ENCODE data around the gene CCBE1. TPM values are rescaled to one million over a fixed set of nuclear protein-coding genes. Genes with fewer than 3 reads are reported as not detected.
"Not testable (repeated sequence)": the region's sequence is repeated elsewhere in the genome, so short reads cannot be mapped to it uniquely, and the experiment has no call there.

CCBE1 gene
- not detected for total RNA-seq

- H3K27me3 Mint-ChIP-seq (ENCODE audit: low read depth) = peaks cover 61% of the 10 kb centered on the region
- no peaks in the 10 kb centered on the region for H3K9me3 Mint-ChIP-seq (ENCODE audit: insufficient read depth)
- H3K4me1 Mint-ChIP-seq (ENCODE audit: low read depth) = peaks cover 7% of the 10 kb centered on the region
- CTCF ChIA-PET = interaction anchor here (0.6 to 2.1 kb wide), 20 partner anchors 8 to 448 kb away, joined by 3 to 19 read pairs (median 4); no protein-coding TSS in a partner anchor
- H3K27ac Mint-ChIP-seq = no peak within 1 kb of the TSS
- POLR2A ChIA-PET = no interaction called here
- ATAC-seq = peak; percentile 72
- peak; percentile 52 for DNase-seq
- no peaks in the 10 kb centered on the region for H3K36me3 Mint-ChIP-seq (ENCODE audit: low read depth)
- no peak within 1 kb of the TSS for H3K4me3 Mint-ChIP-seq
Measured at GRCh38 chr18:59697236-59697932, at the start of gene CCBE1. Gene CCBE1, minus strand, starts transcription at chr18:59697423.

DNA sequence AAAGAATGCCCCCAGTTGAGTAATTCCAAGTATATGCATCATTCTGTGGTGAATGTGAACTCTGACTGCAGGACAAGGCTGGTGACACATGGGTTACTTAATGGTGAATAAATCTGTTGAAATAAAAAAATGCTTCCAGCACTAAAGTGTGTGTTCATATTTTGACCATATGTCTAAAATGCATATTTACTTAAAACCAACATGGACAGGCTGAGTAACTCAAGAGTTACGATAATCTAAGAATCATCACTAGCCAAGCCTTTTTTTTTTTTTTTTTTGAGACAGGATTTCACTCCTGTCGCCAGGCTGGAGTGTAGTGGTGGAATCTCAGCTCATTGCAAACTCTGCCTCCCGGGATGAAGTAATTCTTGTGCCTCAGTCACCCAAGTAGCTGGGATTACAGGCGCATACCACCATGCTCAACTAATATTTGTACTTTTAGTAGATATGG lies 47.1 kb upstream of the CCBE1 start:
- ChIA-PET POLR2A (no interaction called here), CTCF (no interaction called here)
- Mint-ChIP-seq H3K9me3 (ENCODE audit: insufficient read depth) (no peaks in the 10 kb centered on the region), H3K27ac (no peak overlapping the region), H3K4me1 (ENCODE audit: low read depth) (no peaks in the 10 kb centered on the region), H3K27me3 (ENCODE audit: low read depth) (peaks cover 5% of the 10 kb centered on the region), H3K36me3 (ENCODE audit: low read depth) (no peaks in the 10 kb centered on the region), H3K4me3 (no peak overlapping the region)
- ATAC-seq (no peak), DNase-seq (no peak)

- ChIA-PET CTCF (no interaction called here), POLR2A (interaction anchor here (0.8 kb wide), 1 partner anchor 22 kb away, joined by 3 read pairs; no protein-coding TSS in a partner anchor)
- no peak overlapping the region for H3K4me3 Mint-ChIP-seq
- no peaks in the 10 kb centered on the region for H3K36me3 Mint-ChIP-seq (ENCODE audit: low read depth)
- ATAC-seq = no peak
- no peak overlapping the region for H3K27ac Mint-ChIP-seq
- no peak for DNase-seq
- H3K4me1 Mint-ChIP-seq (ENCODE audit: low read depth) = no peaks in the 10 kb centered on the region
- peaks cover 5% of the 10 kb centered on the region for H3K27me3 Mint-ChIP-seq (ENCODE audit: low read depth)
- H3K9me3 Mint-ChIP-seq (ENCODE audit: insufficient read depth) = no peaks in the 10 kb centered on the region
Measured at GRCh38 chr18:59743566-59743965, 46.3 kb upstream of the CCBE1 start.

DNA sequence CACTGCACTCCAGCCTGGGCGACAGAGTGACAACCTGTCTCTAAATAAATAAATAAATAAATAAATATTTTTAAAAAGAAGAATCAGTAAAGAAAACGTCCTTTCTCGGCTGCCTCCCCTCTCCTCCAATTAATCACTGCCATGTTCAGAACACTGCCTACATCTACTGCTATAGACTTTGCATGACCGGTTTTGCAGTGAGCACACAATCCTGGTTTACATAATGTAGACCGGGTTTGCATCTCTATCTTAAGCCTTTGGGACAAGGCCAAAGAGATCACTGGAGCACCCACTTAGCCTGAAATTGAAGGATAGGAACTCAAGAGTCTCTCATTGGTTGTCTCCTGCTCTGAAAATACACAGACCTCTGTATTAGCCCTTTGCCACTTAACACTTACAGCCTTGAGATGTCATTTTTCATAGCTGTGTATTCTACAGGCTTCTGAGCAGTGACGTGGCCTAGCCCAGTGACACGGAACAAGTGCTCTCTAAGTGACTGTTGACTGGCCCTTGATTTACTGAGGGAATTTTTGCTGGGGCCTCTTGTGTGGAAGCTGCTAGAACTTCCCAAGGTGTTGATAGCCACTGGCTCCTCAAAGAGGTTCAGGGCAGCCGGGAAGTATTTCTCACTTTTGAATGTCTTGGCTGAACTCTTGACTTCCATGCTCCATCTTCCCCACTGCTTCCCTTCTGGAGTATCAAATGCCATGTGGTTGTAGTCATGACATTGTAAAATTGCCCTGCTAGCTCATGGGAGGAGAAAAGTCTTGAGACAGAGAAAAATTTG lies 45.3 kb upstream of the CCBE1 start:
- no peaks in the 10 kb centered on the region for H3K4me1 Mint-ChIP-seq (ENCODE audit: low read depth)
- no peak overlapping the region for H3K27ac Mint-ChIP-seq
- ATAC-seq (no peak), DNase-seq (no peak)
- H3K4me3 Mint-ChIP-seq = no peak overlapping the region
- H3K36me3 Mint-ChIP-seq (ENCODE audit: low read depth) = no peaks in the 10 kb centered on the region
- H3K27me3 Mint-ChIP-seq (ENCODE audit: low read depth) = peaks cover 5% of the 10 kb centered on the region
- ChIA-PET POLR2A (no interaction called here), CTCF (no interaction called here)
- H3K9me3 Mint-ChIP-seq (ENCODE audit: insufficient read depth) = no peaks in the 10 kb centered on the region

DNA sequence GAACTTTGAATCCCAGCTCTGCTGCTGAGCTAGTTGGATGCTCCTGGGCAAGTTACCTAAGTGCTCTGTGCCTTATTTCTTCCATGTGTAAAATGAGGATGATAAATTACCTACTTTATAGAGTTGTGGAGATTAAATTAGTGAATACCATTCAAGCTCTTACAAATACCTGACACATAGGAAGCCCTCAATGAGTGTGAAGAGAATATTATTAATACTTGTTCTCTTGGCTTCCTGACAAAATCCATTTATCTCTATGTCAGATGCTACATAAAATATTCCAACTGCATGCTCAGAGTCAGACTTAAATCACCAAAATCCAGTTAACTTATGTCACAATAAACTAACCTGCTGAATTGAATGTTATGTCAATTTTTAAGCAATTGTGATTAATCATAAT lies 42.9 kb upstream of the CCBE1 start:
- ATAC-seq (no peak), DNase-seq (no peak)
- CTCF ChIA-PET = no interaction called here
- H3K9me3 Mint-ChIP-seq (ENCODE audit: insufficient read depth) = no peaks in the 10 kb centered on the region
- POLR2A ChIA-PET = no interaction called here
- no peak overlapping the region for H3K4me3 Mint-ChIP-seq
- H3K27ac Mint-ChIP-seq = no peak overlapping the region
- H3K36me3 Mint-ChIP-seq (ENCODE audit: low read depth) = no peaks in the 10 kb centered on the region
- H3K27me3 Mint-ChIP-seq (ENCODE audit: low read depth) = peaks cover 5% of the 10 kb centered on the region
- H3K4me1 Mint-ChIP-seq (ENCODE audit: low read depth) = no peaks in the 10 kb centered on the region

DNA sequence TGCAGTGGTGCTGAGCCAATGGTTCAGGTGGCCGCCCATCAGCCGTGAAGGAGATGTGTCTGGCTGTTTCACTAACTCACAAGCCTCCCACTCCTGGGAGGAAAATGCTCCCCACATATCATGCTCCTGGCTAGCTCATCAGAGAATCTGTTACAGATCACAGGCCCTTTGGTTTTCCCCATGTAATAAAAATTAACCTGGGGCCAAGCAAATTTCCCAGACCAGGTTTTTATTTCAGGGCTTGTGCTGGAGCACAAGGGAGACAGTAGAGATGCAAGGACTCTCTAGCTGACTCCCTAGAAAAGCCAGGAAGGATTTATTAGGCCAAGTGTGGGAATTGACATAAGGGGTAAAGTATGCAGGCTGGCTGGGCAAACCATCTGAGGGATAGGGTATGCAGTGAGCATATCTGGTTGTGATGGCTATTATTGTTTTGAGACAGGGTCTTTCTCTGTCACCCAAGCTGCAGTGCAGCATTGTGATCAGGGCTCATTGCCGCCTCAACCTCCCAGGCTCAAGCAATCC lies 40.6 kb upstream of the CCBE1 start:
- H3K27me3 Mint-ChIP-seq (ENCODE audit: low read depth) = peaks cover 6% of the 10 kb centered on the region
- DNase-seq = no peak
- no peaks in the 10 kb centered on the region for H3K36me3 Mint-ChIP-seq (ENCODE audit: low read depth)
- CTCF ChIA-PET = no interaction called here
- no peaks in the 10 kb centered on the region for H3K9me3 Mint-ChIP-seq (ENCODE audit: insufficient read depth)
- H3K27ac Mint-ChIP-seq = no peak overlapping the region
- POLR2A ChIA-PET = no interaction called here
- no peak for ATAC-seq
- no peak overlapping the region for H3K4me3 Mint-ChIP-seq
- no peaks in the 10 kb centered on the region for H3K4me1 Mint-ChIP-seq (ENCODE audit: low read depth)

GRCh38 chr18:59737335-59737734 lies 40.1 kb upstream of the CCBE1 start:
- H3K4me3 Mint-ChIP-seq; H3K27me3 Mint-ChIP-seq (ENCODE audit: low read depth); H3K9me3 Mint-ChIP-seq (ENCODE audit: insufficient read depth); H3K4me1 Mint-ChIP-seq (ENCODE audit: low read depth); CTCF ChIA-PET; ATAC-seq; POLR2A ChIA-PET; H3K27ac Mint-ChIP-seq; H3K36me3 Mint-ChIP-seq (ENCODE audit: low read depth); DNase-seq: not testable (repeated sequence)

DNA sequence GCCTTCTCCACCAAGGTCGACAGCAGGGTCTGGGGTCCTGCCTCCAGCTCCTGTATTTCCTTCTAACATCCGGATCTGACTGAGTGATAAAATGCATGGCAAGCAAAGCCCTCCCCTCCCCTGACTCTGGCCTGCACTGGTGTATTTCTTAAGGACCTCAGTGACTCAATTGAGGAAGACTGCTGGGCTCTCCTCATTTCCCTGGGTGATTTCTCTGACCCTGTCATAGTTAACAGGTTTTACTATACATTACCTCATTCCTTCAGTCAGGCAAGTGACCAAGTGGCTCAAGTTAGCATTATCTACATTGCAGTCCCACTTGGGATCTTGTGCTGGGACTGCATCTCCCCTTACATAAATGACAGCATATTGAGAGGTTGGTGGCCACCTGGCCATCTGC lies 38.8 kb upstream of the CCBE1 start:
- no peak for DNase-seq
- no peak overlapping the region for H3K4me3 Mint-ChIP-seq
- peaks cover 4% of the 10 kb centered on the region for H3K27me3 Mint-ChIP-seq (ENCODE audit: low read depth)
- no peak for ATAC-seq
- H3K9me3 Mint-ChIP-seq (ENCODE audit: insufficient read depth) = no peaks in the 10 kb centered on the region
- H3K36me3 Mint-ChIP-seq (ENCODE audit: low read depth) = no peaks in the 10 kb centered on the region
- ChIA-PET POLR2A (no interaction called here), CTCF (no interaction called here)
- no peaks in the 10 kb centered on the region for H3K4me1 Mint-ChIP-seq (ENCODE audit: low read depth)
- H3K27ac Mint-ChIP-seq = no peak overlapping the region

GRCh38 chr18:59735269-59735860 lies 38.1 kb upstream of the CCBE1 start:
- Mint-ChIP-seq H3K4me1 (ENCODE audit: low read depth) (no peaks in the 10 kb centered on the region), H3K27ac (no peak overlapping the region)
- ATAC-seq = no peak

DNA sequence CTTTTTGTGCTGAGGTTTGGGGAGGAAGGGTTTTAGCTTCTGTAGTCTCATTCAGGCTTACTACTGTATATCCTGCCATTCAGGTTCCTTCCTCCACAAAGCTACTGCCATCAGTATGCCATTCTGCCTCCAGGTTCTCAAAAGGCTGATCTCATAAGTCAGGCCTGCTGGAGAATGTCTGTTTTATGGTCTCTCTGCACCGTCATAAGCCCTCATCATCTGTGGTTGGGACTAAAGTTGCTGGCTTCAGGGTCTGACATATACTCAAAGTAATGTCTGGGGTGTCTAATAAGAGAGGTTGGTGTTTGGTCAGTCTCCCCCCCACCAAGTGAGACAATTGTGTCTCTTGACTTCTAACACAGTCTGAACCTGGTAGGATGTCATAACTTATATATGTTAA lies 36.2 kb upstream of the CCBE1 start:
- no peaks in the 10 kb centered on the region for H3K4me1 Mint-ChIP-seq (ENCODE audit: low read depth)
- no peak for DNase-seq
- ChIA-PET CTCF (no interaction called here), POLR2A (no interaction called here)
- no peak for ATAC-seq
- H3K4me3 Mint-ChIP-seq = no peak overlapping the region
- no peaks in the 10 kb centered on the region for H3K9me3 Mint-ChIP-seq (ENCODE audit: insufficient read depth)
- no peak overlapping the region for H3K27ac Mint-ChIP-seq
- H3K27me3 Mint-ChIP-seq (ENCODE audit: low read depth) = peaks cover 2% of the 10 kb centered on the region
- H3K36me3 Mint-ChIP-seq (ENCODE audit: low read depth) = no peaks in the 10 kb centered on the region

More at GRCh38 chr18:59735269-59735860, 38.1 kb upstream of the CCBE1 start:
- CTCF ChIA-PET = no interaction called here
- DNase-seq = no peak
- Mint-ChIP-seq H3K9me3 (ENCODE audit: insufficient read depth) (no peaks in the 10 kb centered on the region), H3K36me3 (ENCODE audit: low read depth) (no peaks in the 10 kb centered on the region), H3K4me3 (no peak overlapping the region), H3K27me3 (ENCODE audit: low read depth) (peaks cover 4% of the 10 kb centered on the region)
- POLR2A ChIA-PET = no interaction called here

DNA sequence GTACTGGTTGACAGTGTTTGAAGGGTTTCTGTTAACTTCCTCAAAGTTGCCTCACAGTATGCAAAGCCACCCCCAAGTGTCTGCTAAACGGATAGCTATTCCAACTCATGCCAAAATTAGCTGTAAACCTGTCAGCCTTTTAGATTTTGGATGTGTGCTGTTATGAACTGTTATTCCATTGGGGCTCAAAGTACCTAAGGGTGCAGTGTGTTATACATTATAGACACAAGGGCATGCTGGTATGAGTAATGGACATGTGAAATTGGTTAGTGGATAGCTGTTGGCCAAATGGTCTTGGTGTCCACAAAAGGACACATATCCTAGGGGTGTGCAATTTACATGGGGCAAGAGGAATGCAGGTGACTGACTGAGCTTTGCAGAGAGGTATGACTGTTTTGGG lies 33.7 kb upstream of the CCBE1 start:
- ATAC-seq (no peak), DNase-seq (no peak)
- Mint-ChIP-seq H3K27ac (no peak overlapping the region), H3K36me3 (ENCODE audit: low read depth) (no peaks in the 10 kb centered on the region), H3K4me1 (ENCODE audit: low read depth) (no peaks in the 10 kb centered on the region), H3K9me3 (ENCODE audit: insufficient read depth) (no peaks in the 10 kb centered on the region), H3K27me3 (ENCODE audit: low read depth) (peaks cover 2% of the 10 kb centered on the region), H3K4me3 (no peak overlapping the region)
- POLR2A ChIA-PET = no interaction called here
- CTCF ChIA-PET = interaction anchor here (0.5 kb wide), 1 partner anchor 38 kb away, joined by 3 read pairs; no protein-coding TSS in a partner anchor

GRCh38 chr18:59729781-59730180 lies 32.6 kb upstream of the CCBE1 start:
- POLR2A ChIA-PET = no interaction called here
- Mint-ChIP-seq H3K27ac (no peak overlapping the region), H3K4me3 (no peak overlapping the region), H3K4me1 (ENCODE audit: low read depth) (no peaks in the 10 kb centered on the region), H3K36me3 (ENCODE audit: low read depth) (no peaks in the 10 kb centered on the region), H3K27me3 (ENCODE audit: low read depth) (peaks cover 2% of the 10 kb centered on the region), H3K9me3 (ENCODE audit: insufficient read depth) (no peaks in the 10 kb centered on the region)
- ATAC-seq (no peak), DNase-seq (no peak)
- CTCF ChIA-PET = no interaction called here
